ENCODE measurements around the gene CST8. TPM values are rescaled to one million over a fixed set of nuclear protein-coding genes. Genes with fewer than 3 reads are reported as not detected.

CST8 gene
- total RNA-seq, 2 donors from 2014 or later = not detected

- H3K4me1 Mint-ChIP-seq (ENCODE audit: low read depth) = peaks cover 8% of the 10 kb centered on the region
- H3K4me3 Mint-ChIP-seq = no peak overlapping the region
- ATAC-seq (replicated peaks in 1 of 2) = no peak
- H3K27ac Mint-ChIP-seq = no peak overlapping the region
- H3K27me3 Mint-ChIP-seq (ENCODE audit: low read depth) = peaks cover 20% of the 10 kb centered on the region
- H3K9me3 Mint-ChIP-seq = no peaks in the 10 kb centered on the region
- DNase-seq = no peak
- no peaks in the 10 kb centered on the region for H3K36me3 Mint-ChIP-seq (ENCODE audit: insufficient read depth in 2 of 2)
Observed at GRCh38 chr20:23514848-23515247, 23.9 kb downstream of the CST8 start.

GRCh38 chr20:23515250-23515939 lies 24.5 kb downstream of the CST8 start:
- no peak overlapping the region for H3K4me3 Mint-ChIP-seq
- no peak for DNase-seq
- H3K4me1 Mint-ChIP-seq (ENCODE audit: low read depth) = peaks cover 8% of the 10 kb centered on the region
- peaks cover 20% of the 10 kb centered on the region for H3K27me3 Mint-ChIP-seq (ENCODE audit: low read depth)
- no peaks in the 10 kb centered on the region for H3K36me3 Mint-ChIP-seq (ENCODE audit: insufficient read depth in 2 of 2)
- no peak for ATAC-seq (replicated peaks in 1 of 2)
- no peak overlapping the region for H3K27ac Mint-ChIP-seq
- no peaks in the 10 kb centered on the region for H3K9me3 Mint-ChIP-seq

- Mint-ChIP-seq H3K27me3 (ENCODE audit: low read depth) (peaks cover 19% of the 10 kb centered on the region), H3K4me3 (no peak overlapping the region), H3K36me3 (ENCODE audit: insufficient read depth in 2 of 2) (no peaks in the 10 kb centered on the region), H3K27ac (no peak overlapping the region), H3K4me1 (ENCODE audit: low read depth) (peaks cover 8% of the 10 kb centered on the region), H3K9me3 (no peaks in the 10 kb centered on the region)
- ATAC-seq (replicated peaks in 1 of 2) (no peak), DNase-seq (no peak)
Observed at GRCh38 chr20:23517719-23518118, 26.8 kb downstream of the CST8 start.

- ATAC-seq (replicated peaks in 1 of 2) = no peak
- H3K27ac Mint-ChIP-seq = no peak overlapping the region
- no peak overlapping the region for H3K4me3 Mint-ChIP-seq
Observed at GRCh38 chr20:23519556-23519955, 28.6 kb downstream of the CST8 start.

GRCh38 chr20:23520185-23520584 lies 29.3 kb downstream of the CST8 start:
- Mint-ChIP-seq H3K9me3 (no peaks in the 10 kb centered on the region), H3K27me3 (ENCODE audit: low read depth) (peaks cover 9% of the 10 kb centered on the region), H3K4me1 (ENCODE audit: low read depth) (peaks cover 3% of the 10 kb centered on the region), H3K4me3 (no peak overlapping the region), H3K27ac (no peak overlapping the region), H3K36me3 (ENCODE audit: insufficient read depth in 2 of 2) (no peaks in the 10 kb centered on the region)
- DNase-seq (no peak), ATAC-seq (replicated peaks in 1 of 2) (no peak)

More at GRCh38 chr20:23519556-23519955, 28.6 kb downstream of the CST8 start:
- Mint-ChIP-seq H3K4me1 (ENCODE audit: low read depth) (peaks cover 8% of the 10 kb centered on the region), H3K27me3 (ENCODE audit: low read depth) (peaks cover 13% of the 10 kb centered on the region), H3K9me3 (no peaks in the 10 kb centered on the region), H3K36me3 (ENCODE audit: insufficient read depth in 2 of 2) (no peaks in the 10 kb centered on the region)
- DNase-seq = no peak

GRCh38 chr20:23524146-23524545 lies 33.2 kb downstream of the CST8 start:
- DNase-seq (no peak), ATAC-seq (replicated peaks in 1 of 2) (no peak)
- Mint-ChIP-seq H3K27ac (no peak overlapping the region), H3K4me3 (no peak overlapping the region), H3K9me3 (peaks cover 10 to 11% of the 10 kb centered on the region in 2 donors), H3K4me1 (ENCODE audit: low read depth) (peaks cover 4% of the 10 kb centered on the region), H3K36me3 (ENCODE audit: insufficient read depth in 2 of 2) (peaks cover 6 to 9% of the 10 kb centered on the region in 2 donors), H3K27me3 (ENCODE audit: low read depth) (no peaks in the 10 kb centered on the region)

GRCh38 chr20:23526850-23527249 lies 35.9 kb downstream of the CST8 start:
- Mint-ChIP-seq H3K27ac (no peak overlapping the region), H3K4me1 (ENCODE audit: low read depth) (peaks cover 21% of the 10 kb centered on the region), H3K4me3 (no peak overlapping the region), H3K27me3 (ENCODE audit: low read depth) (no peaks in the 10 kb centered on the region), H3K9me3 (peaks cover 13 to 16% of the 10 kb centered on the region in 2 donors), H3K36me3 (ENCODE audit: insufficient read depth in 2 of 2) (peaks cover 11 to 13% of the 10 kb centered on the region in 2 donors)
- no peak for ATAC-seq (replicated peaks in 1 of 2)
- no peak for DNase-seq

- H3K4me3 Mint-ChIP-seq = no peak overlapping the region
- no peak for ATAC-seq (replicated peaks in 1 of 2)
- H3K36me3 Mint-ChIP-seq (ENCODE audit: insufficient read depth in 2 of 2) = peaks cover 11 to 13% of the 10 kb centered on the region in 2 donors
- no peak for DNase-seq
- H3K9me3 Mint-ChIP-seq = peaks cover 13 to 18% of the 10 kb centered on the region in 2 donors
- peaks cover 21% of the 10 kb centered on the region for H3K4me1 Mint-ChIP-seq (ENCODE audit: low read depth)
- peak overlapping the region; percentile 23 for H3K27ac Mint-ChIP-seq
- no peaks in the 10 kb centered on the region for H3K27me3 Mint-ChIP-seq (ENCODE audit: low read depth)
Observed at GRCh38 chr20:23528867-23529431, 38.0 kb downstream of the CST8 start.

GRCh38 chr20:23530937-23531567 lies 40.1 kb downstream of the CST8 start:
- Mint-ChIP-seq H3K9me3 (peaks cover 13 to 18% of the 10 kb centered on the region in 2 donors), H3K4me1 (ENCODE audit: low read depth) (peaks cover 21% of the 10 kb centered on the region), H3K4me3 (no peak overlapping the region), H3K36me3 (ENCODE audit: insufficient read depth in 2 of 2) (peaks cover 11 to 13% of the 10 kb centered on the region in 2 donors), H3K27me3 (ENCODE audit: low read depth) (no peaks in the 10 kb centered on the region), H3K27ac (no peak overlapping the region)
- DNase-seq (no peak), ATAC-seq (replicated peaks in 1 of 2) (no peak)

- peaks cover 13 to 15% of the 10 kb centered on the region in 2 donors for H3K9me3 Mint-ChIP-seq
- H3K36me3 Mint-ChIP-seq (ENCODE audit: insufficient read depth in 2 of 2) = peaks cover 8 to 13% of the 10 kb centered on the region in 2 donors
- H3K27ac Mint-ChIP-seq = no peak overlapping the region
- peaks cover 21% of the 10 kb centered on the region for H3K4me1 Mint-ChIP-seq (ENCODE audit: low read depth)
- ATAC-seq (replicated peaks in 1 of 2) (peak in 1 of 2 donors; percentile 39), DNase-seq (no peak)
- H3K4me3 Mint-ChIP-seq = no peak overlapping the region
- no peaks in the 10 kb centered on the region for H3K27me3 Mint-ChIP-seq (ENCODE audit: low read depth)
Observed at GRCh38 chr20:23532533-23532932, 41.6 kb downstream of the CST8 start.

- no peak overlapping the region for H3K4me3 Mint-ChIP-seq
- peaks cover 21% of the 10 kb centered on the region for H3K4me1 Mint-ChIP-seq (ENCODE audit: low read depth)
Observed at GRCh38 chr20:23533161-23533560, 42.2 kb downstream of the CST8 start.

GRCh38 chr20:23534801-23535593 lies 44.1 kb downstream of the CST8 start:
- Mint-ChIP-seq H3K4me1 (ENCODE audit: low read depth) (peaks cover 11% of the 10 kb centered on the region), H3K27me3 (ENCODE audit: low read depth) (no peaks in the 10 kb centered on the region), H3K36me3 (ENCODE audit: insufficient read depth in 2 of 2) (peaks cover 3% of the 10 kb centered on the region in 2 donors), H3K27ac (no peak overlapping the region), H3K4me3 (no peak overlapping the region), H3K9me3 (peaks cover 0 to 7% of the 10 kb centered on the region in 2 donors)
- no peak for DNase-seq
- ATAC-seq (replicated peaks in 1 of 2) = no peak

More at GRCh38 chr20:23533161-23533560, 42.2 kb downstream of the CST8 start:
- no peaks in the 10 kb centered on the region for H3K27me3 Mint-ChIP-seq (ENCODE audit: low read depth)
- H3K36me3 Mint-ChIP-seq (ENCODE audit: insufficient read depth in 2 of 2) = peaks cover 8 to 11% of the 10 kb centered on the region in 2 donors
- DNase-seq (no peak), ATAC-seq (replicated peaks in 1 of 2) (no peak)
- H3K27ac Mint-ChIP-seq = no peak overlapping the region
- peaks cover 9 to 13% of the 10 kb centered on the region in 2 donors for H3K9me3 Mint-ChIP-seq

All from activated T-cell treated with anti-CD3 and anti-CD28 coated beads, Interleukin-2, amount 50 U/mL, for 72 hours (primary cell).